Measurements from ENCODE around the gene SYNE2. TPM values are rescaled to one million over a fixed set of nuclear protein-coding genes. Genes with fewer than 3 reads are reported as not detected.

Gene SYNE2
- total and polyA plus RNA-seq, 12 donors: 43.6 to 205 (median 103) TPM

GRCh38 chr14:64110802-64111201 lies 258.0 kb downstream of the SYNE2 start:
- Histone ChIP-seq H3K9me3 (no peaks in the 10 kb centered on the region), H3K4me1 (peaks cover 0 to 14% (median 0%) of the 10 kb centered on the region in 9 donors), H3K27me3 (no peaks in the 10 kb centered on the region), H3K27ac (no peak overlapping the region), H3K4me3 (no peak overlapping the region), H3K36me3 (peaks cover 0 to 97% (median 0%) of the 10 kb centered on the region in 9 donors)
- intact Hi-C loops (cut with DNase I): no loop called here
- no peak for TF ChIP-seq CTCF (IDR thresholded peaks at IDR 0.05)
- no peak for ATAC-seq
- 100% methylated on average over 1 of the region's 1 CpG for WGBS, 2 donors
- no peak for DNase-seq

GRCh38 chr14:64112867-64113678 lies 260.3 kb downstream of the SYNE2 start:
- peak overlapping the region in 3 of 10 donors; percentile 2 to 20 (median 6) for H3K4me3 ChIP-seq
- peak overlapping the region in 5 of 10 donors; percentile 4 to 55 (median 30) for H3K27ac ChIP-seq
- WGBS, 2 donors: 80 to 90% methylated on average over 17 of the region's 17 CpGs
- no peak for TF ChIP-seq CTCF (IDR thresholded peaks at IDR 0.05)
- no peak for DNase-seq
- intact Hi-C loops (cut with DNase I): no loop called here
- H3K36me3 ChIP-seq: peaks cover 0 to 92% (median 0%) of the 10 kb centered on the region in 9 donors
- H3K9me3 ChIP-seq: no peaks in the 10 kb centered on the region
- H3K4me1 ChIP-seq: peaks cover 0 to 23% (median 0%) of the 10 kb centered on the region in 9 donors
- peak in 6 of 8 donors; percentile 31 to 64 (median 47) for ATAC-seq
- H3K27me3 ChIP-seq: no peaks in the 10 kb centered on the region

- 65 to 66% methylated on average over 9 of the region's 9 CpGs for WGBS, 2 donors
- Histone ChIP-seq H3K4me1 (peaks cover 0 to 33% (median 8%) of the 10 kb centered on the region in 9 donors), H3K4me3 (no peak overlapping the region), H3K9me3 (no peaks in the 10 kb centered on the region), H3K36me3 (peaks cover 0 to 84% (median 1%) of the 10 kb centered on the region in 9 donors), H3K27ac (peak overlapping the region in 5 of 10 donors; percentile 0 to 55 (median 38)), H3K27me3 (no peaks in the 10 kb centered on the region)
- ATAC-seq (peak in 2 of 8 donors; percentile 3 to 23), DNase-seq (no peak)
- no peak for TF ChIP-seq CTCF (IDR thresholded peaks at IDR 0.05)
- intact Hi-C loops (cut with DNase I): no loop called here
Observed at GRCh38 chr14:64114166-64114565, 261.4 kb downstream of the SYNE2 start.

- 90 to 93% methylated on average over 7 of the region's 7 CpGs for WGBS, 2 donors
- no peak for ATAC-seq
- peaks cover 0 to 36% (median 8%) of the 10 kb centered on the region in 9 donors for H3K4me1 ChIP-seq
- no peaks in the 10 kb centered on the region for H3K9me3 ChIP-seq
- H3K27ac ChIP-seq: peak overlapping the region in 3 of 10 donors; percentile 9 to 55 (median 48)
- intact Hi-C loops (cut with DNase I): no loop called here
- H3K27me3 ChIP-seq: no peaks in the 10 kb centered on the region
- H3K4me3 ChIP-seq: no peak overlapping the region
- no peak for DNase-seq
- no peak for TF ChIP-seq CTCF (IDR thresholded peaks at IDR 0.05)
- H3K36me3 ChIP-seq: peaks cover 0 to 84% (median 8%) of the 10 kb centered on the region in 9 donors
Observed at GRCh38 chr14:64114796-64115195, 262.0 kb downstream of the SYNE2 start.
